ENCODE results near the gene ABCC4. TPM values are rescaled to one million over a fixed set of nuclear protein-coding genes. Genes with fewer than 3 reads are reported as not detected.
A peak's percentile ranks its signal among the peaks of the same experiment; 100 is the strongest.

The ABCC4 gene
- polyA plus RNA-seq, 1 experiment: 140 TPM

GRCh38 chr13:95300625-95301182 lies 547 bp downstream of the ABCC4 start:
- ChIA-PET CTCF (interaction anchor here (1.4 to 11.5 kb wide), 4 partner anchors 25 to 110 kb away, joined by 4 to 110 read pairs (median 4); no protein-coding TSS in a partner anchor), POLR2A (interaction anchor here (0.6 to 2.5 kb wide), 6 partner anchors 20 to 211 kb away, joined by 3 to 18 read pairs (median 6); no protein-coding TSS in a partner anchor)
- peaks cover 2% of the 10 kb centered on the region; the same call in 1 of the 2 replicates for H3K9me3 ChIP-seq (ENCODE audit: control insufficient read depth, insufficient read depth, low read length)
- peak overlapping the region; percentile 65 for H3K27ac ChIP-seq (ENCODE audit: low read depth, low read length)
- peak; percentile 23 for DNase-seq (ENCODE audit: low read depth, low spot score)
- H3K4me3 ChIP-seq (ENCODE audit: low read depth, low read length): peak overlapping the region; percentile 85
- no peaks in the 10 kb centered on the region for H3K27me3 ChIP-seq (ENCODE audit: control insufficient read depth, insufficient read depth, low read length)
- 0 out of 2 replicates have a peak, but pooled peaks have one; percentile 26 for TF ChIP-seq CTCF (IDR thresholded peaks at IDR 0.05; ENCODE audit: low read depth, low read length)

- POLR2A ChIA-PET: interaction anchor here (0.6 to 2.5 kb wide), 8 partner anchors 23 to 346 kb away, joined by 3 to 18 read pairs (median 3); partner anchors contain the start of gene DZIP1
- Histone ChIP-seq H3K9me3 (ENCODE audit: control insufficient read depth, insufficient read depth, low read length) (peaks cover 2% of the 10 kb centered on the region; the same call in 1 of the 2 replicates), H3K4me3 (ENCODE audit: low read depth, low read length) (peak overlapping the region; percentile 85), H3K27ac (ENCODE audit: low read depth, low read length) (peak overlapping the region; percentile 65), H3K27me3 (ENCODE audit: control insufficient read depth, insufficient read depth, low read length) (no peaks in the 10 kb centered on the region)
- CTCF ChIA-PET: interaction anchor here (1.7 to 11.5 kb wide), 3 partner anchors 11 to 109 kb away, joined by 5 to 110 read pairs (median 9); no protein-coding TSS in a partner anchor
- no peak for TF ChIP-seq CTCF (IDR thresholded peaks at IDR 0.05; ENCODE audit: low read depth, low read length)
- DNase-seq (ENCODE audit: low read depth, low spot score): peak; percentile 71
These were observed 2.2 kb downstream of the ABCC4 start for GRCh38 chr13:95298971-95299621.

GRCh38 chr13:95298169-95298965 lies 2.9 kb downstream of the ABCC4 start:
- ChIA-PET CTCF (interaction anchor here (2.5 to 11.5 kb wide), 2 partner anchors 10 to 108 kb away, joined by 9 to 110 read pairs; no protein-coding TSS in a partner anchor), POLR2A (interaction anchor here (0.6 to 2.5 kb wide), 6 partner anchors 24 to 346 kb away, joined by 3 to 18 read pairs (median 4); partner anchors contain the start of gene DZIP1)
- H3K4me3 ChIP-seq (ENCODE audit: low read depth, low read length): peak overlapping the region; percentile 85
- H3K9me3 ChIP-seq (ENCODE audit: control insufficient read depth, insufficient read depth, low read length): peaks cover 2% of the 10 kb centered on the region; the same call in 1 of the 2 replicates
- no peak for TF ChIP-seq CTCF (IDR thresholded peaks at IDR 0.05; ENCODE audit: low read depth, low read length)
- DNase-seq (ENCODE audit: low read depth, low spot score): no peak
- H3K27ac ChIP-seq (ENCODE audit: low read depth, low read length): peak overlapping the region; percentile 65
- no peaks in the 10 kb centered on the region for H3K27me3 ChIP-seq (ENCODE audit: control insufficient read depth, insufficient read depth, low read length)

GRCh38 chr13:95296326-95296925 lies 4.8 kb downstream of the ABCC4 start:
- peak; percentile 57 for TF ChIP-seq CTCF (IDR thresholded peaks at IDR 0.05; ENCODE audit: low read depth, low read length)
- no peaks in the 10 kb centered on the region for H3K27me3 ChIP-seq (ENCODE audit: control insufficient read depth, insufficient read depth, low read length)
- H3K4me3 ChIP-seq (ENCODE audit: low read depth, low read length): 0 out of 2 replicates have a peak overlapping the region, but pooled peaks have one; percentile 1
- POLR2A ChIA-PET: interaction anchor here (0.6 kb wide), 2 partner anchors 16 to 71 kb away, joined by 4 to 5 read pairs; no protein-coding TSS in a partner anchor
- H3K9me3 ChIP-seq (ENCODE audit: control insufficient read depth, insufficient read depth, low read length): peaks cover 5% of the 10 kb centered on the region
- CTCF ChIA-PET: interaction anchor here (0.7 to 11.5 kb wide), 11 partner anchors 8 to 123 kb away, joined by 3 to 110 read pairs (median 4); no protein-coding TSS in a partner anchor
- no peak for DNase-seq (ENCODE audit: low read depth, low spot score)
- no peak overlapping the region for H3K27ac ChIP-seq (ENCODE audit: low read depth, low read length)

Measured in AG04450 (cell line).